ENCODE measurements around the gene PHF20.
"Not testable (repeated sequence)": the region's sequence is repeated elsewhere in the genome, so short reads cannot be mapped to it uniquely, and the experiment has no call there.

GRCh38 chr20:35895516-35895915 is 123.7 kb downstream of the PHF20 start:
- TF ChIP-seq POLR2AphosphoS5, POLR2A, CTCF (IDR thresholded peaks at IDR 0.05): not testable (repeated sequence)

Measured in gastroesophageal sphincter (tissue), 3 donors.